Activated CD4-positive, alpha-beta T cell treated with anti-CD3 and anti-CD28 coated beads, Interleukin-2, amount 50 U/mL, for 4 hours (primary cell): Measurements from ENCODE around the gene PRAMEF6.
"Not testable (repeated sequence)": the region's sequence is repeated elsewhere in the genome, so short reads cannot be mapped to it uniquely, and the experiment has no call there.

ENCODE experiments used
- DNase-seq, 2 experiments: peaks; one replicate each; pipeline ENCODE4 v3.0.0-alpha.2; 2020

Gene PRAMEF6

GRCh38 chr1:12947480-12947879 lies at the start of gene PRAMEF6:
TSS of gene PRAMEF6 (minus strand) at chr1:12947580. CDS start at chr1:12942518, 5,062 bp downstream.
- DNase-seq: not testable (repeated sequence)

GRCh38 chr1:12924368-12924767 lies 23.0 kb downstream of the PRAMEF6 start:
- DNase-seq: not testable (repeated sequence)

- DNase-seq: not testable (repeated sequence)
These were observed 25.6 kb downstream of the PRAMEF6 start for GRCh38 chr1:12921749-12922148.

GRCh38 chr1:12916310-12916709 lies 31.1 kb downstream of the PRAMEF6 start, which contains the start of gene PRAMEF7:
TSS of gene PRAMEF7 (plus strand) at chr1:12916610. CDS start at chr1:12917693, 1,083 bp downstream.
- not testable (repeated sequence) for DNase-seq

- DNase-seq: not testable (repeated sequence)
These were observed 43.4 kb downstream of the PRAMEF6 start for GRCh38 chr1:12903793-12904572.

GRCh38 chr1:12899186-12899585 lies 48.2 kb downstream of the PRAMEF6 start:
- not testable (repeated sequence) for DNase-seq

GRCh38 chr1:12898170-12898569 lies 49.2 kb downstream of the PRAMEF6 start, which contains the start of gene PRAMEF10:
TSS of gene PRAMEF10 (minus strand) at chr1:12898270. CDS start at chr1:12895847, 2,423 bp downstream.
- not testable (repeated sequence) for DNase-seq
